NCI-H69 (cell line): ENCODE data around the gene SPNS3.
A peak's percentile ranks its signal among the peaks of the same experiment; 100 is the strongest.

ENCODE experiments used
- DNase-seq: peaks from one replicate; lab custom pipeline; 2025; lab: John Stamatoyannopoulos, UW

Gene SPNS3

GRCh38 chr17:4488989-4489595 lies 55.4 kb downstream of the SPNS3 start:
- no peak for DNase-seq

- no peak for DNase-seq
Measured at GRCh38 chr17:4490109-4490591, 56.4 kb downstream of the SPNS3 start.

- no peak for DNase-seq
Measured at GRCh38 chr17:4490637-4491061, 56.9 kb downstream of the SPNS3 start.

GRCh38 chr17:4492721-4493561 lies 59.2 kb downstream of the SPNS3 start:
- DNase-seq, result peak; percentile 70

GRCh38 chr17:4497101-4497824 lies 63.5 kb downstream of the SPNS3 start:
- DNase-seq, result peak; percentile 19

GRCh38 chr17:4498461-4499397 lies 65.0 kb downstream of the SPNS3 start, which contains the start of gene SPNS2:
Gene SPNS2 (plus strand): TSS chr17:4498881. CDS start chr17:4499048, 167 bp downstream.
- peak; percentile 79 for DNase-seq

GRCh38 chr17:4499431-4500190 lies 65.9 kb downstream of the SPNS3 start:
- DNase-seq, result peak; percentile 55

- peak; percentile 26 for DNase-seq
Measured at GRCh38 chr17:4500191-4500571, 66.4 kb downstream of the SPNS3 start.

GRCh38 chr17:4501295-4501949 lies 67.7 kb downstream of the SPNS3 start:
- no peak for DNase-seq

GRCh38 chr17:4502466-4503154 lies 68.9 kb downstream of the SPNS3 start:
- peak; percentile 30 for DNase-seq

- DNase-seq, result no peak
Measured at GRCh38 chr17:4503283-4504025, 69.7 kb downstream of the SPNS3 start.

GRCh38 chr17:4504188-4504587 lies 70.4 kb downstream of the SPNS3 start:
- no peak for DNase-seq

- DNase-seq, result no peak
Measured at GRCh38 chr17:4505187-4505586, 71.4 kb downstream of the SPNS3 start.

- no peak for DNase-seq
Measured at GRCh38 chr17:4506175-4506813, 72.6 kb downstream of the SPNS3 start.

- no peak for DNase-seq
Measured at GRCh38 chr17:4506892-4507291, 73.2 kb downstream of the SPNS3 start.

GRCh38 chr17:4507361-4508111 lies 73.8 kb downstream of the SPNS3 start:
- no peak for DNase-seq

GRCh38 chr17:4508207-4508606 lies 74.5 kb downstream of the SPNS3 start:
- DNase-seq, result no peak

- no peak for DNase-seq
Measured at GRCh38 chr17:4509401-4509800, 75.7 kb downstream of the SPNS3 start.
